ENCODE measurements around the gene MSH3.
"Not testable (repeated sequence)": the region's sequence is repeated elsewhere in the genome, so short reads cannot be mapped to it uniquely, and the experiment has no call there.

The MSH3 gene

DNA sequence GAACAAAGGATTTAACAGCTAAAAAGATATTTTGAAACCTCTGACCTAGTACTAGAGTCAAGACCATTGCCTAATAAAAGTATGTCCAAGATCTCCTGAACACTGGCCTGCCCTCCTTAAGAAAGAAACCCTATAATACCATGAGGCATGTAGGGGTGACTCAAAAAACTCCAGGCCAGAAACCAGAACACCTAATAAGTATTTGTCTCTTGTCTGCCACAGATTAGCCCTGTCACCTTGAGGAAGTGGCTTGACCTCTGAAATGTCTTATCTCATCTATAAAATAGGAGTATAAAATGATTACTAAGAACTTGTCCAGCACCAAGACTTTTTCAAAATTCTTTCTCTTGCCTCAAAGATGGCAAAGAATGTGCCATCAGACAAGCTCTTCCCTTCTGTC lies 180.3 kb downstream of the MSH3 start (continued):
- TF ChIP-seq PATZ1 (CRISPR knock-in tag; IDR thresholded peaks at IDR 0.05; ENCODE audit: borderline replicate concordance) (no peak), ESRRG (CRISPR knock-in tag; IDR thresholded peaks at IDR 0.05) (no peak), CSDC2 (CRISPR knock-in tag; IDR thresholded peaks at IDR 0.05) (no peak), ZNF70 (CRISPR knock-in tag; IDR thresholded peaks at IDR 0.05) (no peak), ZNF8 (CRISPR knock-in tag; IDR thresholded peaks at IDR 0.05) (no peak), ZNF565 (CRISPR knock-in tag; conservative IDR thresholded peaks at IDR 0.05; ENCODE audit: low read depth) (no peak), TCF4 (CRISPR knock-in tag; IDR thresholded peaks at IDR 0.05; ENCODE audit: borderline replicate concordance) (no peak), GLIS3 (CRISPR knock-in tag; IDR thresholded peaks at IDR 0.05) (no peak), BACH2 (CRISPR knock-in tag; IDR thresholded peaks at IDR 0.05; ENCODE audit: borderline replicate concordance) (no peak)

GRCh38 chr5:80835128-80835527 lies 180.7 kb downstream of the MSH3 start:
- TF ChIP-seq ZNF8 (CRISPR knock-in tag; IDR thresholded peaks at IDR 0.05) = no peak
- no peak for TF ChIP-seq ZNF565 (CRISPR knock-in tag; conservative IDR thresholded peaks at IDR 0.05; ENCODE audit: low read depth)
- TF ChIP-seq, protein P1, sequence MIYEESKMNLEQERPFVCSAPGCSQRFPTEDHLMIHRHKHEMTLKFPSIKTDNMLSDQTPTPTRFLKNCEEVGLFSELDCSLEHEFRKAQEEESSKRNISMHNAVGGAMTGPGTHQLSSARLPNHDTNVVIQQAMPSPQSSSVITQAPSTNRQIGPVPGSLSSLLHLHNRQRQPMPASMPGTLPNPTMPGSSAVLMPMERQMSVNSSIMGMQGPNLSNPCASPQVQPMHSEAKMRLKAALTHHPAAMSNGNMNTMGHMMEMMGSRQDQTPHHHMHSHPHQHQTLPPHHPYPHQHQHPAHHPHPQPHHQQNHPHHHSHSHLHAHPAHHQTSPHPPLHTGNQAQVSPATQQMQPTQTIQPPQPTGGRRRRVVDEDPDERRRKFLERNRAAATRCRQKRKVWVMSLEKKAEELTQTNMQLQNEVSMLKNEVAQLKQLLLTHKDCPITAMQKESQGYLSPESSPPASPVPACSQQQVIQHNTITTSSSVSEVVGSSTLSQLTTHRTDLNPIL (CRISPR knock-in tag; IDR thresholded peaks at IDR 0.05; ENCODE audit: low read depth) = no peak
- no peak for TF ChIP-seq ZC3H10 (CRISPR knock-in tag; IDR thresholded peaks at IDR 0.05)
- no peak for TF ChIP-seq RARB (CRISPR knock-in tag; IDR thresholded peaks at IDR 0.05)
- no peak for TF ChIP-seq ZNF70 (CRISPR knock-in tag; IDR thresholded peaks at IDR 0.05)
- no peak for TF ChIP-seq PATZ1 (CRISPR knock-in tag; IDR thresholded peaks at IDR 0.05; ENCODE audit: borderline replicate concordance)
- no peak for TF ChIP-seq ISL1 (CRISPR knock-in tag; IDR thresholded peaks at IDR 0.05)
- ATAC-seq = no peak

GRCh38 chr5:80837679-80838078 lies 183.2 kb downstream of the MSH3 start:
- no peak for ATAC-seq
- TF ChIP-seq ZNF8 (CRISPR knock-in tag; IDR thresholded peaks at IDR 0.05) (no peak), ARNTL (CRISPR knock-in tag; IDR thresholded peaks at IDR 0.05; ENCODE audit: borderline replicate concordance, low read depth) (no peak), ISL1 (CRISPR knock-in tag; IDR thresholded peaks at IDR 0.05) (no peak), SNAI2 (CRISPR knock-in tag; IDR thresholded peaks at IDR 0.05) (no peak), ZC3H10 (CRISPR knock-in tag; IDR thresholded peaks at IDR 0.05) (no peak), ZNF565 (CRISPR knock-in tag; conservative IDR thresholded peaks at IDR 0.05; ENCODE audit: low read depth) (no peak), TCF4 (CRISPR knock-in tag; IDR thresholded peaks at IDR 0.05; ENCODE audit: borderline replicate concordance) (no peak), BACH2 (CRISPR knock-in tag; IDR thresholded peaks at IDR 0.05; ENCODE audit: borderline replicate concordance) (no peak)
- TF ChIP-seq, protein P2, sequence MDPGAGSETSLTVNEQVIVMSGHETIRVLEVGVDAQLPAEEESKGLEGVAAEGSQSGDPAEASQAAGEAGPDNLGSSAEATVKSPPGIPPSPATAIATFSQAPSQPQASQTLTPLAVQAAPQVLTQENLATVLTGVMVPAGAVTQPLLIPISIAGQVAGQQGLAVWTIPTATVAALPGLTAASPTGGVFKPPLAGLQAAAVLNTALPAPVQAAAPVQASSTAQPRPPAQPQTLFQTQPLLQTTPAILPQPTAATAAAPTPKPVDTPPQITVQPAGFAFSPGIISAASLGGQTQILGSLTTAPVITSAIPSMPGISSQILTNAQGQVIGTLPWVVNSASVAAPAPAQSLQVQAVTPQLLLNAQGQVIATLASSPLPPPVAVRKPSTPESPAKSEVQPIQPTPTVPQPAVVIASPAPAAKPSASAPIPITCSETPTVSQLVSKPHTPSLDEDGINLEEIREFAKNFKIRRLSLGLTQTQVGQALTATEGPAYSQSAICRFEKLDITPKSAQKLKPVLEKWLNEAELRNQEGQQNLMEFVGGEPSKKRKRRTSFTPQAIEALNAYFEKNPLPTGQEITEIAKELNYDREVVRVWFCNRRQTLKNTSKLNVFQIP (CRISPR knock-in tag; IDR thresholded peaks at IDR 0.05; ENCODE audit: borderline replicate concordance, low read depth) = no peak

- not testable (repeated sequence) for ATAC-seq
Observed at GRCh38 chr5:80841026-80841797, 186.8 kb downstream of the MSH3 start.

DNA sequence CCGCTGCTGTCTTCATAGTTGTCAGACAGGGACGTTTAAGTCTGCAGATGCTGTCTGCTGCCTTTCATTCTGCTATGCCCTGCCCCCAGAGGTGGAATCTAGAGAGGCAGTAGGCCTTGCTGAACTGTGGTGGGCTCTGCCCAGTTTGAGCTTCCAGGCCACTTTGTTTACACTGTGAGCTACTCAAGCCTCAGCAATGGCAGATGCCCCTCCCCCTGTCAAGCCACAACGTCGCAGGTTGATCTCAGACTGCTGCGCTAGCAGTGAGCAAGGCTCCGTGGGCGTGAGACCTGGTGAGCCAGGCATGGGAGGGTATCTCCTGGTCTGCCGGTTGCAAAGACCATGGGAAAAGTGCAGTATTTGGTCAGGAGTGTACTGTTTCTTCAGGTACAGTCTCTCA lies 192.0 kb downstream of the MSH3 start:
- ATAC-seq = not testable (repeated sequence)

- not testable (repeated sequence) for ATAC-seq
Observed at GRCh38 chr5:80850168-80850567, 195.7 kb downstream of the MSH3 start.

Measured in SK-N-SH treated with all-trans-retinoic acid at 6 μM for 48 hours (cell line).